Airway epithelial cell (primary cell): ENCODE results near the gene BLZF1. TPM values are rescaled to one million over a fixed set of nuclear protein-coding genes. Genes with fewer than 3 reads are reported as not detected.

Experiments
- total RNA-seq: library from RNA; depleted of rRNA; stranded (reverse); fragments of >200 nt; gene quantifications from 2 replicates; pipeline ENCODE4 v1.2.3, GENCODE V29; 2015

BLZF1 gene
- 23.7 and 24.7 TPM in 2 replicates for total RNA-seq

GRCh38 chr1:169367686-169368405 lies at the start of gene BLZF1, which contains the start of gene NME7:
BLZF1 (plus strand) TSS chr1:169368195; CDS start chr1:169369523, 1,328 bp downstream.
NME7 (minus strand) TSS chr1:169367797; CDS start chr1:169367710, 87 bp downstream.

GRCh38 chr1:169427081-169427641 lies 59.2 kb downstream of the BLZF1 start, which contains the start of gene CCDC181:
CCDC181 (minus strand) TSS chr1:169427474; CDS start chr1:169424927, 2,547 bp downstream.

Other genes starting within 250 kb of the BLZF1 start
- gene NME7, start 398 bp upstream of the BLZF1 start, total RNA-seq, result 12.9 and 25.2 TPM in 2 replicates
- gene CCDC181, start 59.3 kb downstream of the BLZF1 start, total RNA-seq, result 0.51 and 1.1 TPM in 2 replicates
- gene SLC19A2, start 117.7 kb downstream of the BLZF1 start, total RNA-seq, result 7.2 and 9.0 TPM in 2 replicates
- under 0.01 and 0.07 TPM in 2 replicates for gene F5, start 218.3 kb downstream of the BLZF1 start, total RNA-seq